Activated T-cell treated with anti-CD3 and anti-CD28 coated beads, Interleukin-2, amount 50 U/mL, for 1 hour (primary cell): ENCODE results near the gene IL4R.
"Not testable (repeated sequence)": the region's sequence is repeated elsewhere in the genome, so short reads cannot be mapped to it uniquely, and the experiment has no call there.

Experiments
- DNase-seq: peaks from one replicate; pipeline ENCODE4 v3.0.0-alpha.2; 2020

Gene IL4R

GRCh38 chr16:27384425-27384824 lies 70.7 kb downstream of the IL4R start:
- DNase-seq = no peak

- no peak for DNase-seq
Measured at GRCh38 chr16:27385398-27385797, 71.6 kb downstream of the IL4R start.

- no peak for DNase-seq
Measured at GRCh38 chr16:27386674-27387073, 72.9 kb downstream of the IL4R start.

GRCh38 chr16:27387724-27388123 lies 74.0 kb downstream of the IL4R start:
- no peak for DNase-seq

- DNase-seq = no peak
Measured at GRCh38 chr16:27389272-27389961, 75.6 kb downstream of the IL4R start.

- DNase-seq = no peak
Measured at GRCh38 chr16:27390151-27390550, 76.4 kb downstream of the IL4R start.

GRCh38 chr16:27392671-27393070 lies 78.9 kb downstream of the IL4R start:
- no peak for DNase-seq

GRCh38 chr16:27394516-27394915 lies 80.7 kb downstream of the IL4R start:
- no peak for DNase-seq

GRCh38 chr16:27398341-27398893 lies 84.6 kb downstream of the IL4R start:
- DNase-seq = not testable (repeated sequence)

- no peak for DNase-seq
Measured at GRCh38 chr16:27398894-27399853, 85.4 kb downstream of the IL4R start.

- DNase-seq = no peak
Measured at GRCh38 chr16:27399969-27400368, 86.2 kb downstream of the IL4R start.

GRCh38 chr16:27400751-27401620 lies 87.2 kb downstream of the IL4R start:
- no peak for DNase-seq

GRCh38 chr16:27401768-27402568 lies 88.2 kb downstream of the IL4R start, which contains the start of gene IL21R:
Gene IL21R, plus strand, starts transcription at chr16:27402174. Its CDS starts 27,898 bp downstream, at chr16:27430072.
- peak; percentile 91 for DNase-seq

GRCh38 chr16:27402569-27402963 lies 88.8 kb downstream of the IL4R start:
- no peak for DNase-seq

- DNase-seq = peak; percentile 57
Measured at GRCh38 chr16:27402964-27403600, 89.3 kb downstream of the IL4R start.

GRCh38 chr16:27403601-27403992 lies 89.8 kb downstream of the IL4R start:
- DNase-seq = peak; percentile 52

- no peak for DNase-seq
Measured at GRCh38 chr16:27404163-27404823, 90.5 kb downstream of the IL4R start.

- peak; percentile 62 for DNase-seq
Measured at GRCh38 chr16:27405546-27406451, 92.0 kb downstream of the IL4R start.

- DNase-seq = no peak
Measured at GRCh38 chr16:27406511-27407128, 92.8 kb downstream of the IL4R start.
